Cardiac muscle cell (in vitro differentiated cells and primary cell): ENCODE measurements around the gene CRYBA4. TPM values are rescaled to one million over a fixed set of nuclear protein-coding genes. Genes with fewer than 3 reads are reported as not detected.

Experiments used
- DNase-seq, 2 donors: peaks; one replicate each; pipeline versions ENCODE4 v3.0.0 to v3.0.0-alpha.2; 2010 to 2017; ENCODE audit warnings: low read depth in 1 of 2, low spot score in 1 of 2
- H3K27ac ChIP-seq: fragments of 200-600 bp; sonication (generic); 2 replicates; pipeline ENCODE4 v1.5.1; 2016
- H3K27me3 ChIP-seq: fragments of 200-600 bp; sonication (generic); 2 replicates; pipeline ENCODE4 v1.6.0; 2016; ENCODE audit warnings: control low read depth
- H3K36me3 ChIP-seq: fragments of 200-600 bp; sonication (generic); 2 replicates; pipeline ENCODE4 v1.5.1; 2016; ENCODE audit warnings: control low read depth
- H3K4me1 ChIP-seq: fragments of 200-600 bp; sonication (generic); 2 replicates; pipeline ENCODE4 v1.8.1; 2017; ENCODE audit warnings: low read depth, mild to moderate bottlenecking, mixed run types
- H3K4me3 ChIP-seq: fragments of 200-600 bp; sonication (generic); 2 replicates; pipeline ENCODE4 v1.5.1; 2016; ENCODE audit warnings: mild to moderate bottlenecking
- H3K9me3 ChIP-seq: fragments of 200-600 bp; sonication (generic); 2 replicates; pipeline ENCODE4 v1.5.1; 2017; ENCODE audit warnings: low read depth, mild to moderate bottlenecking, control low read depth
- polyA plus RNA-seq: library from polyadenylated mRNA; unstranded; fragments of >200 nt; fragmentation: Nextera tagmentation; extraction: Ambion mirVana; gene quantifications from 2 replicates; pipeline ENCODE4 v1.2.1, GENCODE V29; 2016
- total RNA-seq: library from RNA; depleted of rRNA; stranded (reverse); fragments of >200 nt; gene quantifications from 2 replicates; pipeline ENCODE4 v1.2.3, GENCODE V29; 2016
- TF ChIP-seq, protein P1 (sequence below): IDR thresholded peaks from 2 replicates; pipeline ENCODE4 v1.5.1; 2012; ENCODE audit warnings: low read depth, mild to moderate bottlenecking, low read length

Gene CRYBA4
- total and polyA plus RNA-seq, 2 experiments from 2014 or later, result 0.34 TPM; not detected in 1

DNA sequence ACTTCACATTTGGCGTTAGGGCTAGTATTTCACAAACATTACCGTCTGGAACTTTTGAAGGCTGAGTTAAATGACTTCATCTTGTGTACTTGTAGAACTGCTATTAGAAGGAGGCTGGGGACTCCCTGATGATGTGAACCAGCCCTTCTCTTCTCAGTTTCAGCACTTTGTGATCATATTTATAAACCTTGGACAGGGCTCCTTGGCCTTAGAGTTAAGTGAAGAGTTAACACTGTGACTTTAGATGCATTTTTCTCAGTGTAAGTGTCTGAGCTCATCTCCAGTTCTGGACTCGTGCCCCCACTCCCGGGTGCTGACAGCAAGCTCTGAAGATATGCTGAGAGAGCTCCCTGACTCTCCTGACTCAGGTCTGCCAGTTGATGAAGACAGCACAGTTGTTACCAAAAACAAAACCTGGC is 44.1 kb downstream of the CRYBA4 start:
- TF ChIP-seq, protein P1, sequence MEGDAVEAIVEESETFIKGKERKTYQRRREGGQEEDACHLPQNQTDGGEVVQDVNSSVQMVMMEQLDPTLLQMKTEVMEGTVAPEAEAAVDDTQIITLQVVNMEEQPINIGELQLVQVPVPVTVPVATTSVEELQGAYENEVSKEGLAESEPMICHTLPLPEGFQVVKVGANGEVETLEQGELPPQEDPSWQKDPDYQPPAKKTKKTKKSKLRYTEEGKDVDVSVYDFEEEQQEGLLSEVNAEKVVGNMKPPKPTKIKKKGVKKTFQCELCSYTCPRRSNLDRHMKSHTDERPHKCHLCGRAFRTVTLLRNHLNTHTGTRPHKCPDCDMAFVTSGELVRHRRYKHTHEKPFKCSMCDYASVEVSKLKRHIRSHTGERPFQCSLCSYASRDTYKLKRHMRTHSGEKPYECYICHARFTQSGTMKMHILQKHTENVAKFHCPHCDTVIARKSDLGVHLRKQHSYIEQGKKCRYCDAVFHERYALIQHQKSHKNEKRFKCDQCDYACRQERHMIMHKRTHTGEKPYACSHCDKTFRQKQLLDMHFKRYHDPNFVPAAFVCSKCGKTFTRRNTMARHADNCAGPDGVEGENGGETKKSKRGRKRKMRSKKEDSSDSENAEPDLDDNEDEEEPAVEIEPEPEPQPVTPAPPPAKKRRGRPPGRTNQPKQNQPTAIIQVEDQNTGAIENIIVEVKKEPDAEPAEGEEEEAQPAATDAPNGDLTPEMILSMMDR, result no peak
- H3K4me1 ChIP-seq, result no peaks in the 10 kb centered on the region
- no peaks in the 10 kb centered on the region for H3K36me3 ChIP-seq
- no peaks in the 10 kb centered on the region for H3K9me3 ChIP-seq
- no peak for DNase-seq
- no peaks in the 10 kb centered on the region for H3K27me3 ChIP-seq
- H3K4me3 ChIP-seq, result no peak overlapping the region
- no peak overlapping the region for H3K27ac ChIP-seq

DNA sequence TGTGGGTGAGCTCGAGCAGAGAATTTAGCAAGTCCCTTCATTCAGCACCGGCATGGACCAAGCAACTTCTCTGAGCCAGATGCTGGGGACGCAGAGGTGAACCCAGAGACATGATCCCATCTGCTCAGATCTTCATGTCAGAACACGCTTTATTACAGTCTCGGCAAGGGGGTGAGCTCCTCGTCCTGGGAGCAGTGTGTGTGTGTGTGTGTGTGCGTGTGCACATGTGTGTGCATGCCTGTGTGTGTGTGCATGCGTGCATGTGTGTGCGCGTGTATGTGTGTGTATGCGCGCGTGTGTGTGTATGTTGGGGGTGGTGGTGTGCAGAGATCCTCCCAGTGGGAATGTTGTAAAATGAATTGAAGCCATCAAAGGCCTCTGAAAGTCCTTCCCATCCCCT is 45.4 kb downstream of the CRYBA4 start:
- no peak for DNase-seq
- H3K9me3 ChIP-seq, result no peaks in the 10 kb centered on the region
- H3K27me3 ChIP-seq, result no peaks in the 10 kb centered on the region
- H3K27ac ChIP-seq, result no peak overlapping the region
- no peak overlapping the region for H3K4me3 ChIP-seq
- no peaks in the 10 kb centered on the region for H3K36me3 ChIP-seq
- TF ChIP-seq, protein P1, result no peak
- H3K4me1 ChIP-seq, result no peaks in the 10 kb centered on the region

DNA sequence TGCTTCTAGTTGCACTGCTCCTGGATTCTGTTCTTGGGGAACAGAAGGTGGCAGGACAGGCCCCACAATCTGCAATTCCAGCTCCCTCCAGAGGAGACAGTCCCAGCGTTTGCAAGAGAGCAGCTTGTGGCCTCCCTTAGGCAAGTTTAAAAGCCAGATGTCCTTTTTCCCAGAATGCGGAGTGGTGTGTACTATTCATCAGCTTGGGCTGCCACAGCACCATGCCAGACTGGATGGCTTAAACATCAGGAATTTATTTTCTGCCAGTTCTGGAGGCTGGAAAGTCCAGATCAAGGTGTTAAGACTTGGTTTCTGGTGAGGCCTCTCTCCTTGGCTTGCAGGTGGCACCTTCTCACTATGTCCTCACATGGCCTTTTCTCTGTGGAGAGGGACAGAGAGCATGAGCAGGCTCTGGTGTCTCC is 47.3 kb downstream of the CRYBA4 start:
- H3K27me3 ChIP-seq, result no peaks in the 10 kb centered on the region
- H3K9me3 ChIP-seq, result no peaks in the 10 kb centered on the region
- H3K4me3 ChIP-seq, result no peak overlapping the region
- DNase-seq, result peak in 1 of 2 donors; percentile 50
- peaks cover 7% of the 10 kb centered on the region for H3K4me1 ChIP-seq
- H3K36me3 ChIP-seq, result no peaks in the 10 kb centered on the region
- TF ChIP-seq, protein P1, result no peak
- H3K27ac ChIP-seq, result no peak overlapping the region

DNA sequence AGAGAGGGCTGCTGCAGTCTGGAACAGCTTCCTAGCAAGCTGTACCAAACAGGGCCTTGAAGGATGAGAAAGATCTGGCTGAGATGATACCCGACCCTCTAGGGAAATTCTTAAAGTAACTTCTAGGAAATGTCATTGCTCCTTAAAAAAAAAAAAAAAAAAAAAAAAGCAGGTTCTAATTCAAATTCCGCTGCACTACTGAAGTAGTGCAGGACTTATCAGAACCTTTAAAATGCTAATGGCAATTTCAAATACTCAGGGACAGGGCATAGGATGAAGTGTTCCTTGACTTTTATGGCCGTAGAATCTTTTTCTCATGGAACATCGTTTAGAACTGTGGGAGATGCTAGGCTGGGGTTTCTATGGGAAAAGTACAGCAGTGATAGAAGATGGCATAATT is 48.7 kb downstream of the CRYBA4 start:
- Histone ChIP-seq H3K9me3 (no peaks in the 10 kb centered on the region), H3K27ac (no peak overlapping the region), H3K36me3 (no peaks in the 10 kb centered on the region), H3K4me3 (no peak overlapping the region), H3K4me1 (peaks cover 7% of the 10 kb centered on the region), H3K27me3 (no peaks in the 10 kb centered on the region)
- no peak for DNase-seq
- TF ChIP-seq, protein P1, result no peak

DNA sequence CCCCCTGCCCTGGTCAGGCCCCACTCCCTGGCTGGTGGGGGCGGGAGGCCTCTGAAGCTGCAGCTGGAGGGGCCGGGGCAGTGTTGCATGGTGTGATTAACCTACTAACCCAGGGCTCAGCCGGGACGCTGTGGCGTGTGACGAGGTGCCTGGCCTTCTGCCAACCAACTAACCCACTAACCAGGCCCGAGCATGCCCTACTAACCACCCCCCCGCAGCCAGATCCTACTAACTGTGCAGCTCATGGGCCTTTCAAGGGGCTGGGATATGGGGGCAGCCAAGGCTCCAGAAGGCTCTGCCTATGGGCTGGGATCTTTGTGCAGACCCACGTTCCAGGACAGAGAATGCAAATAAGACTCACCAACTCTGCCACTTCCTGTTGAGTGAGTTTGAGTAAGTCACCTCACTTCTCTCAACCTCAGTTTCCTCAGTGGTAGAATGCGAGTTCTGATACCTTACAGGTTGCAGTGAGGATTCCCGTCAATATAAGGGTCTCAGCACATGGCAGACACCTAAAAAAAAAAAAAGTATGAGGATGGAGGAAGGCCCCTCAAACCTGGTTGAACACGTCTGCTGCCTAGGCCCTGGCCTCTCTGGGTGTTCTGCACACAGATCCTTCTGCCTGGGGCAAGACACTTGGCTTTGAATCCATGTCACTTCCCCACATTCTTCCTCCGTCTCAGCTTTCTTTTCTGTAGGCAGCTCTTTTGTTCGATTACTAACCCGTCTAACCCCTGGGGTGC is 49.7 kb downstream of the CRYBA4 start:
- Histone ChIP-seq H3K27ac (no peak overlapping the region), H3K9me3 (no peaks in the 10 kb centered on the region), H3K27me3 (no peaks in the 10 kb centered on the region), H3K4me3 (no peak overlapping the region), H3K4me1 (peaks cover 7% of the 10 kb centered on the region), H3K36me3 (no peaks in the 10 kb centered on the region)
- TF ChIP-seq, protein P1, result no peak
- DNase-seq, result no peak
